BJ (cell line): ENCODE results near the gene ZBTB32. TPM values are rescaled to one million over a fixed set of nuclear protein-coding genes. Genes with fewer than 3 reads are reported as not detected.

ENCODE experiments used
- CTCF ChIA-PET: fragments of 350-600 bp; formaldehyde crosslinking; extraction: SDS; loops from one replicate; lab custom pipeline; 2021; ENCODE audit warnings: antibody characterized with exemption, inconsistent platforms; lab: Yijun Ruan, JAX
- POLR2A ChIA-PET: fragments of 300-600 bp; sonication (Branson Sonifier 250); formaldehyde crosslinking; extraction: SDS; loops from one replicate; lab custom pipeline; 2021; ENCODE audit warnings: antibody characterized with exemption; lab: Charles Lee
- DNase-seq: peaks from one replicate; pipeline ENCODE4 v3.0.0-alpha.2; 2011; ENCODE audit warnings: low read depth
- H3K27me3 ChIP-seq: 2 replicates; pipeline ENCODE4 v1.6.0; 2011; ENCODE audit warnings: low read length; ENCODE audit not compliant: control insufficient read depth, insufficient read depth
- H3K36me3 ChIP-seq: 2 replicates; pipeline ENCODE4 v1.5.1; 2011; ENCODE audit warnings: low read length; ENCODE audit not compliant: control insufficient read depth, insufficient read depth
- H3K4me3 ChIP-seq: 2 replicates; pipeline ENCODE4 v1.5.1; 2011; ENCODE audit warnings: low read depth, mild to moderate bottlenecking, control low read depth, low read length
- polyA plus RNA-seq: library from polyadenylated mRNA; depleted of rRNA; stranded (reverse); fragments of >200 nt; gene quantifications from 2 replicates; pipeline ENCODE4 v1.2.3, GENCODE V29; 2011
- TF ChIP-seq, protein P1 (sequence below): IDR thresholded peaks from 2 replicates; pipeline ENCODE4 v1.5.1; 2011; ENCODE audit warnings: low read depth, mild to moderate bottlenecking, control low read depth, inconsistent platforms, low read length, moderate library complexity; ENCODE audit not compliant: insufficient read depth

Gene ZBTB32
- polyA plus RNA-seq, 1 experiment, result not detected

GRCh38 chr19:35669566-35669965, 34.8 kb upstream of the ZBTB32 start:
- POLR2A ChIA-PET, result no interaction called here
- Histone ChIP-seq H3K36me3 (no peaks in the 10 kb centered on the region), H3K27me3 (peaks cover 6% of the 10 kb centered on the region), H3K4me3 (no peak overlapping the region)
- TF ChIP-seq, protein P1, sequence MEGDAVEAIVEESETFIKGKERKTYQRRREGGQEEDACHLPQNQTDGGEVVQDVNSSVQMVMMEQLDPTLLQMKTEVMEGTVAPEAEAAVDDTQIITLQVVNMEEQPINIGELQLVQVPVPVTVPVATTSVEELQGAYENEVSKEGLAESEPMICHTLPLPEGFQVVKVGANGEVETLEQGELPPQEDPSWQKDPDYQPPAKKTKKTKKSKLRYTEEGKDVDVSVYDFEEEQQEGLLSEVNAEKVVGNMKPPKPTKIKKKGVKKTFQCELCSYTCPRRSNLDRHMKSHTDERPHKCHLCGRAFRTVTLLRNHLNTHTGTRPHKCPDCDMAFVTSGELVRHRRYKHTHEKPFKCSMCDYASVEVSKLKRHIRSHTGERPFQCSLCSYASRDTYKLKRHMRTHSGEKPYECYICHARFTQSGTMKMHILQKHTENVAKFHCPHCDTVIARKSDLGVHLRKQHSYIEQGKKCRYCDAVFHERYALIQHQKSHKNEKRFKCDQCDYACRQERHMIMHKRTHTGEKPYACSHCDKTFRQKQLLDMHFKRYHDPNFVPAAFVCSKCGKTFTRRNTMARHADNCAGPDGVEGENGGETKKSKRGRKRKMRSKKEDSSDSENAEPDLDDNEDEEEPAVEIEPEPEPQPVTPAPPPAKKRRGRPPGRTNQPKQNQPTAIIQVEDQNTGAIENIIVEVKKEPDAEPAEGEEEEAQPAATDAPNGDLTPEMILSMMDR, result no peak
- no peak for DNase-seq
- CTCF ChIA-PET, result interaction anchor here (1.5 kb wide), 1 partner anchor 15 kb away, joined by 3 read pairs; no protein-coding TSS in a partner anchor

- POLR2A ChIA-PET, result no interaction called here
- CTCF ChIA-PET, result interaction anchor here (1.5 kb wide), 1 partner anchor 15 kb away, joined by 3 read pairs; no protein-coding TSS in a partner anchor
- Histone ChIP-seq H3K27me3 (peaks cover 6% of the 10 kb centered on the region), H3K36me3 (no peaks in the 10 kb centered on the region), H3K4me3 (no peak overlapping the region)
- TF ChIP-seq, protein P1, result no peak
- no peak for DNase-seq
These were observed 34.4 kb upstream of the ZBTB32 start for GRCh38 chr19:35669974-35670373.

- CTCF ChIA-PET, result no interaction called here
- TF ChIP-seq, protein P1, result no peak
- POLR2A ChIA-PET, result no interaction called here
- Histone ChIP-seq H3K4me3 (no peak overlapping the region), H3K36me3 (no peaks in the 10 kb centered on the region), H3K27me3 (peaks cover 6% of the 10 kb centered on the region)
- no peak for DNase-seq
These were observed 33.7 kb upstream of the ZBTB32 start for GRCh38 chr19:35670686-35671085.

- DNase-seq, result no peak
- Histone ChIP-seq H3K36me3 (no peaks in the 10 kb centered on the region), H3K4me3 (no peak overlapping the region), H3K27me3 (peaks cover 6% of the 10 kb centered on the region)
- CTCF ChIA-PET, result no interaction called here
- POLR2A ChIA-PET, result no interaction called here
- TF ChIP-seq, protein P1, result no peak
These were observed 32.5 kb upstream of the ZBTB32 start for GRCh38 chr19:35671818-35672217.

- TF ChIP-seq, protein P1, result no peak
- POLR2A ChIA-PET, result interaction anchor here (0.5 kb wide), 1 partner anchor 464 kb away, joined by 4 read pairs; no protein-coding TSS in a partner anchor
- CTCF ChIA-PET, result interaction anchor here (0.6 to 1.0 kb wide), 3 partner anchors 11 to 38 kb away, joined by 3 to 6 read pairs (median 3); no protein-coding TSS in a partner anchor
- DNase-seq, result no peak
- H3K4me3 ChIP-seq, result peak overlapping the region; percentile 39
- no peaks in the 10 kb centered on the region for H3K36me3 ChIP-seq
- H3K27me3 ChIP-seq, result peaks cover 6% of the 10 kb centered on the region
These were observed 31.1 kb upstream of the ZBTB32 start for GRCh38 chr19:35673121-35673804.
